Kidney (tissue), 22 donors: ENCODE data around the gene NTF3. TPM values are rescaled to one million over a fixed set of nuclear protein-coding genes. Genes with fewer than 3 reads are reported as not detected.

ENCODE experiments used
- DNase-seq, 5 donors: peaks; one replicate each; pipeline ENCODE4 v3.0.0-alpha.2; 2013 to 2020
- FAIRE-seq: peaks from 2 replicates; lab custom pipeline; 2012; peaks lifted over from hg19 to GRCh38; lab: Jason Lieb, UNC
- H3K27ac ChIP-seq, 2 donors: one replicate each; pipeline ENCODE4 v1.7.0; 2013; ENCODE audit warnings: low read depth in 2 of 2, low read length in 2 of 2, inconsistent platforms in 1 of 2
- H3K27me3 ChIP-seq: one replicate; pipeline ENCODE4 v1.7.1; 2013; ENCODE audit warnings: low read length, inconsistent platforms; ENCODE audit not compliant: control insufficient read depth, insufficient read depth
- H3K36me3 ChIP-seq, 3 donors: one replicate each; pipeline versions ENCODE4 v1.7.0 to v1.7.1; 2013; ENCODE audit warnings: low read length in 3 of 3, control low read depth in 1 of 3, inconsistent platforms in 1 of 3; ENCODE audit not compliant: insufficient read depth in 3 of 3, control insufficient read depth in 2 of 3
- H3K4me1 ChIP-seq, 3 donors: one replicate each; pipeline versions ENCODE4 v1.7.0 to v1.7.1; 2013; ENCODE audit warnings: low read length in 3 of 3, inconsistent platforms in 1 of 3, low read depth in 1 of 3; ENCODE audit not compliant: control insufficient read depth in 2 of 3, insufficient read depth in 2 of 3
- H3K4me3 ChIP-seq, 3 donors: one replicate each; pipeline versions ENCODE4 v1.7.0 to v1.8.1; 2013; ENCODE audit warnings: low read length in 3 of 3, control low read depth in 1 of 3, inconsistent platforms in 1 of 3
- H3K9ac ChIP-seq, 3 donors: one replicate each; pipeline versions ENCODE4 v1.7.0 to v1.7.1; 2013; ENCODE audit warnings: low read length in 3 of 3, control low read depth in 1 of 3, inconsistent platforms in 1 of 3
- H3K9me3 ChIP-seq, 3 donors: one replicate each; pipeline versions ENCODE4 v1.7.0 to v1.7.1; 2013; ENCODE audit warnings: low read length in 3 of 3, control low read depth in 1 of 3, inconsistent platforms in 1 of 3; ENCODE audit not compliant: control insufficient read depth in 2 of 3, insufficient read depth in 1 of 3
- CTCF ChIP-seq: IDR thresholded peaks from 3 replicates; pipeline ENCODE4 v1.5.1; 2012; ENCODE audit warnings: mild to moderate bottlenecking, moderate library complexity, borderline replicate concordance; ENCODE audit not compliant: insufficient read depth; ENCODE audit errors: extremely low read depth
- intact Hi-C: fragments of 100-400 bp; cut with DNase I; formaldehyde crosslinking; loops from one replicate; pipeline ENCODE4 v1.11.1; 2022
- long read RNA-seq, 10 donors: library from polyadenylated mRNA in 1 of 10; unstranded in 1 of 10; transcript quantifications; one replicate each; pipeline ENCODE4 v2.0.0 and lab custom pipeline, GENCODE V29; 2021 to 2026
- polyA plus RNA-seq: library from polyadenylated mRNA; stranded (reverse); fragments of 350-450 nt; fragmentation: Illumina TruSeq; extraction: RNeasy Lipid Tissue Mini Kit (QIAGEN cat#74804); gene quantifications from one replicate; pipeline ENCODE4 v1.2.3, GENCODE V29; 2014; ENCODE audit warnings: low read depth, low replicate concordance; ENCODE audit not compliant: insufficient read depth
- total RNA-seq: library from RNA; stranded (reverse); fragmentation: NEBNext Ultra II Directional; extraction: Animal tissue kit (Norgen Biotek cat#: 25700); gene quantifications from one replicate; pipeline ENCODE4 v1.2.1, GENCODE V29; 2021
- donor health status: control.
- donor health status: control.
- donor health status: control.
- donor health status: control.
- donor health status: control.
- donor health status: DM: yes; HTN: yes; CAD: no.
- donor health status: Normal renal cell carcinoma (clear cell type).

Gene NTF3
- total RNA-seq (3.5 TPM), polyA plus RNA-seq (2.9 TPM)
- long read RNA-seq, donor 1, partial matches to known transcripts: 0 of 3 reads
- long read RNA-seq, donor 1, other reads (novel, unspliced or antisense): 0 of 3 reads
- long read RNA-seq, donor 2, partial matches to known transcripts: 0 of 5 reads
- long read RNA-seq, donor 2, other reads (novel, unspliced or antisense): 0 of 5 reads
- long read RNA-seq, donor 3, partial matches to known transcripts: 0 of 7 reads
- long read RNA-seq, donor 3, other reads (novel, unspliced or antisense): 0 of 7 reads
- long read RNA-seq, donor 4, partial matches to known transcripts: 0 of 2 reads
- long read RNA-seq, donor 4, other reads (novel, unspliced or antisense): 0 of 2 reads
- long read RNA-seq, donor 5: 0 reads
- long read RNA-seq, donor 6, partial matches to known transcripts: 0 of 3 reads
- long read RNA-seq, donor 6, other reads (novel, unspliced or antisense): 0 of 3 reads
- long read RNA-seq, donor 7, partial matches to known transcripts: 0 of 2 reads
- long read RNA-seq, donor 7, other reads (novel, unspliced or antisense): 1 of 2 reads
- long read RNA-seq, donor 8, partial matches to known transcripts: 0 of 4 reads
- long read RNA-seq, donor 8, other reads (novel, unspliced or antisense): 0 of 4 reads
- long read RNA-seq, donor 9, partial matches to known transcripts: 0 of 3 reads
- long read RNA-seq, donor 9, other reads (novel, unspliced or antisense): 0 of 3 reads
- long read RNA-seq, donor 10, partial matches to known transcripts: 0 of 2 reads
- long read RNA-seq, donor 10, other reads (novel, unspliced or antisense): 0 of 2 reads

- intact Hi-C loops: no loop called here
- Histone ChIP-seq H3K9me3 (no peaks in the 10 kb centered on the region), H3K27ac (peak within 1 kb of the TSS; percentile 33 to 43), H3K4me1 (peaks cover 0 to 2% (median 0%) of the 10 kb centered on the region in 3 donors), H3K9ac (no peak within 1 kb of the TSS), H3K27me3 (peaks cover 12% of the 10 kb centered on the region), H3K36me3 (no peaks in the 10 kb centered on the region), H3K4me3 (peak within 1 kb of the TSS; percentile 18 to 56 (median 54))
- FAIRE-seq (no peak), DNase-seq (peak in 4 of 5 donors; percentile 64 to 79 (median 69))
- TF ChIP-seq CTCF: no peak
These were observed at the start of gene NTF3 for GRCh38 chr12:5432011-5432400. TSS of gene NTF3 (plus strand) at chr12:5432108. CDS start at chr12:5432325, 217 bp downstream.

GRCh38 chr12:5384015-5384414, 47.9 kb upstream of the NTF3 start:
- TF ChIP-seq CTCF: no peak
- Histone ChIP-seq H3K9ac (no peak overlapping the region), H3K36me3 (no peaks in the 10 kb centered on the region), H3K9me3 (no peaks in the 10 kb centered on the region), H3K27me3 (no peaks in the 10 kb centered on the region), H3K4me1 (no peaks in the 10 kb centered on the region), H3K4me3 (no peak overlapping the region), H3K27ac (no peak overlapping the region)
- FAIRE-seq (no peak), DNase-seq (no peak)
- intact Hi-C loops: no loop called here

- no peak overlapping the region for H3K9ac ChIP-seq
- no peaks in the 10 kb centered on the region for H3K4me1 ChIP-seq
- DNase-seq (no peak), FAIRE-seq (no peak)
- H3K27ac ChIP-seq: no peak overlapping the region
- H3K36me3 ChIP-seq: no peaks in the 10 kb centered on the region
- TF ChIP-seq CTCF: no peak
- intact Hi-C loops: no loop called here
- no peaks in the 10 kb centered on the region for H3K27me3 ChIP-seq
- no peaks in the 10 kb centered on the region for H3K9me3 ChIP-seq
- no peak overlapping the region for H3K4me3 ChIP-seq
These were observed 43.0 kb upstream of the NTF3 start for GRCh38 chr12:5388581-5389535.
